ENCODE data around the gene ZNF768. TPM values are rescaled to one million over a fixed set of nuclear protein-coding genes. Genes with fewer than 3 reads are reported as not detected.

ZNF768 gene
- total and polyA plus RNA-seq, 2 experiments from 2014 or later = 8.3 to 43.0 TPM

DNA sequence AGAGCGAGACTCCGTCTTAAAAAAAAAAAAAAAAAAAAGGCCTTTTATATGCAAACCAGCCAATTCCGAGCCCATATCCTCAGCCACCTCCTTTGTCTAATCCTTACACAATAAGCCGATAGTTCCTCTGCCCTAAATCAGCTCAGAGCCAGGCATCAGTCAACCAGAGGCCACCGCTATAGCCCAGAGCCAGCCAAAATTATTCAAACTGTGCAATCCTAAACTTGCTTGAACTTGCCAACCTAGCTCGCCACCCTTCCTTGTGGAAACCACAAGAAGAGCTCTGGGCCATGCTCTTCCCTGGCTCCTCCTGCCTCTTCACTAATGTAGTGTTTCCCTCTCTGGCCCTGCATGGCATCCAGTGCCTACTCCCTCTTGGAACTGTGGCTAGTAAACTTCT lies 36.2 kb downstream of the ZNF768 start:
- peaks cover 9% of the 10 kb centered on the region for H3K4me1 Mint-ChIP-seq
- peaks cover 2% of the 10 kb centered on the region for H3K27me3 Mint-ChIP-seq (ENCODE audit: insufficient read depth, low read depth, poor library complexity)
- no peaks in the 10 kb centered on the region for H3K36me3 Mint-ChIP-seq (ENCODE audit: low read depth)
- no peaks in the 10 kb centered on the region for H3K4me1 ChIP-seq (ENCODE audit: insufficient read depth)
- H3K79me2 ChIP-seq (replicated peaks; ENCODE audit: insufficient read depth) = no peaks in the 10 kb centered on the region
- no peak for TF ChIP-seq ZNF462 (CRISPR knock-in tag; IDR thresholded peaks at IDR 0.05)
- TF ChIP-seq, protein P1, sequence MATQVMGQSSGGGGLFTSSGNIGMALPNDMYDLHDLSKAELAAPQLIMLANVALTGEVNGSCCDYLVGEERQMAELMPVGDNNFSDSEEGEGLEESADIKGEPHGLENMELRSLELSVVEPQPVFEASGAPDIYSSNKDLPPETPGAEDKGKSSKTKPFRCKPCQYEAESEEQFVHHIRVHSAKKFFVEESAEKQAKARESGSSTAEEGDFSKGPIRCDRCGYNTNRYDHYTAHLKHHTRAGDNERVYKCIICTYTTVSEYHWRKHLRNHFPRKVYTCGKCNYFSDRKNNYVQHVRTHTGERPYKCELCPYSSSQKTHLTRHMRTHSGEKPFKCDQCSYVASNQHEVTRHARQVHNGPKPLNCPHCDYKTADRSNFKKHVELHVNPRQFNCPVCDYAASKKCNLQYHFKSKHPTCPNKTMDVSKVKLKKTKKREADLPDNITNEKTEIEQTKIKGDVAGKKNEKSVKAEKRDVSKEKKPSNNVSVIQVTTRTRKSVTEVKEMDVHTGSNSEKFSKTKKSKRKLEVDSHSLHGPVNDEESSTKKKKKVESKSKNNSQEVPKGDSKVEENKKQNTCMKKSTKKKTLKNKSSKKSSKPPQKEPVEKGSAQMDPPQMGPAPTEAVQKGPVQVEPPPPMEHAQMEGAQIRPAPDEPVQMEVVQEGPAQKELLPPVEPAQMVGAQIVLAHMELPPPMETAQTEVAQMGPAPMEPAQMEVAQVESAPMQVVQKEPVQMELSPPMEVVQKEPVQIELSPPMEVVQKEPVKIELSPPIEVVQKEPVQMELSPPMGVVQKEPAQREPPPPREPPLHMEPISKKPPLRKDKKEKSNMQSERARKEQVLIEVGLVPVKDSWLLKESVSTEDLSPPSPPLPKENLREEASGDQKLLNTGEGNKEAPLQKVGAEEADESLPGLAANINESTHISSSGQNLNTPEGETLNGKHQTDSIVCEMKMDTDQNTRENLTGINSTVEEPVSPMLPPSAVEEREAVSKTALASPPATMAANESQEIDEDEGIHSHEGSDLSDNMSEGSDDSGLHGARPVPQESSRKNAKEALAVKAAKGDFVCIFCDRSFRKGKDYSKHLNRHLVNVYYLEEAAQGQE (IDR thresholded peaks at IDR 0.05; ENCODE audit: unreplicated experiment) = no peak
- TF ChIP-seq CREB1 (CRISPR knock-in tag; IDR thresholded peaks at IDR 0.05; ENCODE audit: low read depth) = no peak
- TF ChIP-seq EZH2phosphoT487 (IDR thresholded peaks at IDR 0.05; ENCODE audit: unreplicated experiment) = no peak
- TF ChIP-seq, protein P2, sequence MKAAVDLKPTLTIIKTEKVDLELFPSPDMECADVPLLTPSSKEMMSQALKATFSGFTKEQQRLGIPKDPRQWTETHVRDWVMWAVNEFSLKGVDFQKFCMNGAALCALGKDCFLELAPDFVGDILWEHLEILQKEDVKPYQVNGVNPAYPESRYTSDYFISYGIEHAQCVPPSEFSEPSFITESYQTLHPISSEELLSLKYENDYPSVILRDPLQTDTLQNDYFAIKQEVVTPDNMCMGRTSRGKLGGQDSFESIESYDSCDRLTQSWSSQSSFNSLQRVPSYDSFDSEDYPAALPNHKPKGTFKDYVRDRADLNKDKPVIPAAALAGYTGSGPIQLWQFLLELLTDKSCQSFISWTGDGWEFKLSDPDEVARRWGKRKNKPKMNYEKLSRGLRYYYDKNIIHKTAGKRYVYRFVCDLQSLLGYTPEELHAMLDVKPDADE (IDR thresholded peaks at IDR 0.05) = no peak
- TF ChIP-seq, protein P3, sequence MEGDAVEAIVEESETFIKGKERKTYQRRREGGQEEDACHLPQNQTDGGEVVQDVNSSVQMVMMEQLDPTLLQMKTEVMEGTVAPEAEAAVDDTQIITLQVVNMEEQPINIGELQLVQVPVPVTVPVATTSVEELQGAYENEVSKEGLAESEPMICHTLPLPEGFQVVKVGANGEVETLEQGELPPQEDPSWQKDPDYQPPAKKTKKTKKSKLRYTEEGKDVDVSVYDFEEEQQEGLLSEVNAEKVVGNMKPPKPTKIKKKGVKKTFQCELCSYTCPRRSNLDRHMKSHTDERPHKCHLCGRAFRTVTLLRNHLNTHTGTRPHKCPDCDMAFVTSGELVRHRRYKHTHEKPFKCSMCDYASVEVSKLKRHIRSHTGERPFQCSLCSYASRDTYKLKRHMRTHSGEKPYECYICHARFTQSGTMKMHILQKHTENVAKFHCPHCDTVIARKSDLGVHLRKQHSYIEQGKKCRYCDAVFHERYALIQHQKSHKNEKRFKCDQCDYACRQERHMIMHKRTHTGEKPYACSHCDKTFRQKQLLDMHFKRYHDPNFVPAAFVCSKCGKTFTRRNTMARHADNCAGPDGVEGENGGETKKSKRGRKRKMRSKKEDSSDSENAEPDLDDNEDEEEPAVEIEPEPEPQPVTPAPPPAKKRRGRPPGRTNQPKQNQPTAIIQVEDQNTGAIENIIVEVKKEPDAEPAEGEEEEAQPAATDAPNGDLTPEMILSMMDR (conservative IDR thresholded peaks at IDR 0.05; ENCODE audit: low read depth in 2 of 2) = no peak
- TF ChIP-seq POLR2AphosphoS5 (IDR thresholded peaks at IDR 0.05; ENCODE audit: low read depth) = no peak
- no peak for TF ChIP-seq ZNF114 (CRISPR knock-in tag; IDR thresholded peaks at IDR 0.05)
- no peak for TF ChIP-seq NANOG (IDR thresholded peaks at IDR 0.05; ENCODE audit: borderline replicate concordance)
- no peak for TF ChIP-seq ZNF331 (CRISPR knock-in tag; IDR thresholded peaks at IDR 0.05; ENCODE audit: low read depth)
- no peak for TF ChIP-seq JUNB (IDR thresholded peaks at IDR 0.05; ENCODE audit: unreplicated experiment)
- no peak for TF ChIP-seq STAT1 (IDR thresholded peaks at IDR 0.05; ENCODE audit: unreplicated experiment)
- no peak for TF ChIP-seq EZH2 (IDR thresholded peaks at IDR 0.05; ENCODE audit: low read depth, unreplicated experiment)
- H3K27me3 ChIP-seq (ENCODE audit: insufficient read depth) = no peaks in the 10 kb centered on the region
- H3K27ac Mint-ChIP-seq = no peak overlapping the region; the same call in 1 of the 2 replicates
- H3F3A ChIP-seq (replicated peaks; ENCODE audit: low read depth) = no peaks in the 10 kb centered on the region
- H3K4me3 Mint-ChIP-seq = no peak overlapping the region
- no peak overlapping the region for H3K27ac ChIP-seq (ENCODE audit: low read depth)
- H3K36me3 ChIP-seq (ENCODE audit: insufficient read depth) = no peaks in the 10 kb centered on the region
- ATAC-seq (no peak), DNase-seq (ENCODE audit: low spot score) (no peak)
- no peak overlapping the region for H3K4me2 ChIP-seq
- no peaks in the 10 kb centered on the region for H3K9me2 ChIP-seq (ENCODE audit: insufficient read depth)
- peak overlapping the region; percentile 74 for H2AFZ ChIP-seq
- H3K4me3 ChIP-seq = no peak overlapping the region
- no peaks in the 10 kb centered on the region for H3K9me3 Mint-ChIP-seq
- no peaks in the 10 kb centered on the region for H4K20me1 ChIP-seq (replicated peaks; ENCODE audit: insufficient read depth)

All from GM23338 (cell line).